Fibroblast of pulmonary artery (primary cell): ENCODE results near the gene HOXB3.
"Not testable (repeated sequence)": the region's sequence is repeated elsewhere in the genome, so short reads cannot be mapped to it uniquely, and the experiment has no call there.

Source experiments
- DNase-seq: peaks from one replicate; pipeline ENCODE4 v3.0.0-alpha.2; 2010; ENCODE audit warnings: low read depth
- H3K4me3 ChIP-seq: replicated peaks from 2 replicates; pipeline ENCODE4 v1.5.1; 2011; ENCODE audit warnings: low read depth, mild to moderate bottlenecking, control low read depth, low read length, moderate library complexity
- CTCF ChIP-seq: IDR thresholded peaks from 2 replicates; pipeline ENCODE4 v1.5.1; 2011; ENCODE audit warnings: mild to moderate bottlenecking, control low read depth, low read length, inconsistent platforms; ENCODE audit errors: missing control alignments

The HOXB3 gene

DNA sequence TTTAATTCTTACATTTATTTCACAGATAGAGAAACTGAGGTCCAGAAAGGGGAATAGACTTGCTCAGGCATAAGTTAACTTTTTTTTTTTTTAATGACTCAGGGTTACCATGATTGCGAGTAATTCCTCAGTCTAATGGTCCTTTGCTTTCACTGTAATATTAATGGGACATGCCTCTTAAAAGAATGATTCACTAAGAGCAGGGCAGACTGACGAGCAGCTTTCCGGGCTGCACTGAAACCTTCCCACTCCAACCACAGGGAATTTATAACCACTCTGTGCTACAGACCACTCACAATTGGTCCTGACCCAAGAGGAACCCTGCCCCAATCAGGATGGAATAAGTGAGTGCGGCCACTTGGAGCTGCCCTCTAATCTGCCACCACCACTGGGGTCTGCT lies 50.9 kb downstream of the HOXB3 start:
- peak; percentile 68 for DNase-seq
- no peak for TF ChIP-seq CTCF
- no peak overlapping the region for H3K4me3 ChIP-seq

DNA sequence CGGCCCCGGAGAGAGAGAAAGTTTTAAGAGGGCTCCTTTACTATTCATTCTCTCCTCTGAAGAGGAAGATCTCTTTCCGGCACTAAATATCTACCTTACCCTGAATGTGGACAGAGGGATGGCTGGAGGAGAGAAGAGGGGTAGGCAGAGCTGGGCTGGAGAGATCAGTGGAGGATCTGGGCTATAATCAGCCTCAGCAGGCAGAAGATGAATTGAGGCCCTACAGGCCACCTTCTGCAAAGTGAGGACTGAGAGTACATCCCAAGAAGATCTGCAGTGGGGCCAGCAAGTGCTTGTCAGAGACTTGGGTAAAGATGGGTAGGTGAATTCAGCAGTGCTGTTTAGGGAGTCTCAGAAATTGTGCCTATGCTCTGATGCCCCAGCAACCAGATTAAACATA lies 52.7 kb downstream of the HOXB3 start:
- no peak for DNase-seq
- H3K4me3 ChIP-seq: no peak overlapping the region
- TF ChIP-seq CTCF: no peak

DNA sequence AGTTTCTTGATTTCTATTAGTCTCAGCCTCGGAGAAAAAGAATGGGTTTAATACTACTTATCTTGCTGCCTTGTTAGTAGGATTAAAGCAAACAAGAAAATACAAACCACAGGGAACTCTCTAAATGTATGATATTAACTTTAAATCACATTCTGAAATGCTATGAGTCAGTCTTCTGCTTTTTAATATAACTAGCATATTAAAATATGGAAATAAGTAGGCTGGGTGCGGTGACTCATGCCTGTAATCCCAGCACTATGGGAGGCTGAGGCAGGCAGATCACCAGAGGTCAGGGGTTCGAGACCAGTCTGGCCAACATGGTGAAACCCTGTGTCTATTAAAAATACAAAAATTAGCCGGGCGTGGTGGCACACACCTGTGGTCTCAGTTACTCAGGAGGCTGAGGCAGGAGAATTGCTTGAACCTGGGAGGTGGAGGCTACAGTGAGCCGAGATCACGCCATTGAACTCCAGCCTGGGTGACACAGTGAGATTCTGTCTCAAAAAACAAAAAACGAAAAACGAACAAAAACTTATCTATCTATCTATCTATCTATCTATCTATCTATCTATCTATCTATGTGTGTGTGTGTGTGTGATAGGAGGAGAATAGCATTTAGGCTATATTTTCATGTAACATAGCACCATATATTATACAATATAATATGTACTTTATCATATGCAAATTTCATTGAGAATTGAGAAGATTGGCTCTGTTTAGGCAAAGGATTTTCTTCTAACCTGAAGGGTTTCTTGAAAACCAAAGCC lies 54.1 kb downstream of the HOXB3 start:
- H3K4me3 ChIP-seq, DNase-seq: not testable (repeated sequence)

- no peak for TF ChIP-seq CTCF
- H3K4me3 ChIP-seq: no peak overlapping the region
- DNase-seq: no peak
Measured at GRCh38 chr17:48532261-48532660, 57.8 kb downstream of the HOXB3 start.

DNA sequence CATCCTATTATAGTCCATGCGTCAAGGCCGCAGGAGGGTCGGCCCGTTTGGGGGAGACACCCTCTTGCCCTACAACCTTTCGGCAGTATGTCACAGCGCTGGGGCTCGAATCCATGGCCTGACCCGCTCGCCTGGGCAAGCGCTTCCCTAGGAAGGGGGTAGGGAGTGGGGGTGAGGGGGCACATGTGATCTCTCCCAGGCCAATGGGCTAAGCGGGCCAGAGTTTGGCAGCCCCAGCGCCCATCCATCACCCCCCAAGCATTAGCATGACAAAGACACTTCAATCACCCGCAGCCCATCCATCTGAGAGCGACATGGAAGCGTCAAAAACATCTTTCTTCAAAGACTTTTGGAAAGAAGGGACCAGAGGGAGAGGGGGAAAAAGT lies 59.2 kb downstream of the HOXB3 start, which contains the start of gene HOXB1:
HOXB1 (minus strand) TSS at position 125 of the 386 bp plus-strand sequence; CDS start at position 18, 107 bp downstream.
- no peak for TF ChIP-seq CTCF
- H3K4me3 ChIP-seq: no peak within 1 kb of the TSS

DNA sequence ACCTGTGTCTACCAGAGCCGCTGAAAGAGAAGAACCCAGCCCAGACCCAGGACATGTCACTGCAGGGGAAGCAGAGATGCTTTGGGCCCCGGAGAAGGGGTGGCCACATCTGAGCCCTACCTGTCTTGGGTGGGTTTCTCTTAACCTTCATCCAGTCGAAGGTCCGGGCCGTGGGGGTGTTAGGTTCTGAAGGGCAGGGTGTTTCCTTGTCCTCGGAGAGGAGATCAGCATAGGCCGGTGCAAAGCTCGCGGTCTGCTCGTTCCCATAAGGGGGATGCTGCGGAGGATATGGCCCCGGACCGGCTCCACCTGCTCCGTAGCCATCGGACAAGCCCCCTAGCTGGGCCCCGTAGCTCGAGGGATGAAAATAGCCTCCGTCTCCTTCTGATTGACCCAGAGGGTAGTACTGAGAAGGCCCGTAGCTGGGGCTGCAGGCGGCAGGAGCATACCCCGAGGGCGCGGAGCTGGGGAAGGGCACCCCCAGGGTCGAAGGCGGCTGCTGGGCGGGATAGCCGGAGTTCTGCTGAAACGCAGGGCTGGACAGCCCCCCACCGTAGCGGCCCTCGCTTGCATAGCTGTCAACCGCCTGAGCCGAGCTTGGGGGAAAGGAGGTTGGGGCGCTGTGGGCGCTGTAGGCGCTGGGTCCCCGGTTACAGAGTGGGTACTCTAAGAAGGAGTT lies 59.7 kb downstream of the HOXB3 start:
- no peak for DNase-seq
- H3K4me3 ChIP-seq: no peak overlapping the region
- no peak for TF ChIP-seq CTCF

More for the DNA sequence above, 59.2 kb downstream of the HOXB3 start, which contains the start of gene HOXB1:
- DNase-seq: no peak

- H3K4me3 ChIP-seq: no peak overlapping the region
- no peak for DNase-seq
- TF ChIP-seq CTCF: no peak
Measured at GRCh38 chr17:48529683-48530009, 60.4 kb downstream of the HOXB3 start.
